Muscle layer of duodenum (tissue), 2 donors: Measurements from ENCODE around the gene IPO9.

Experiments used
- H3K27ac ChIP-seq: one replicate; pipeline ENCODE4 v1.7.0; 2013; ENCODE audit warnings: mild to moderate bottlenecking, low read length
- H3K27me3 ChIP-seq: one replicate; pipeline ENCODE4 v1.7.0; 2013; ENCODE audit warnings: low read depth, mild to moderate bottlenecking, control low read depth, low read length
- H3K36me3 ChIP-seq, 2 donors: one replicate each; pipeline ENCODE4 v1.7.0; 2013; ENCODE audit warnings: low read length in 2 of 2, control low read depth in 1 of 2, mild to moderate bottlenecking in 1 of 2; ENCODE audit not compliant: insufficient read depth in 2 of 2, control insufficient read depth in 1 of 2
- H3K4me1 ChIP-seq, 2 donors: one replicate each; pipeline ENCODE4 v1.7.0; 2013; ENCODE audit warnings: low read length in 2 of 2, mild to moderate bottlenecking in 2 of 2, control low read depth in 1 of 2, moderate library complexity in 1 of 2; ENCODE audit not compliant: insufficient read depth in 2 of 2, control insufficient read depth in 1 of 2
- H3K4me3 ChIP-seq, 2 donors: one replicate each; pipeline ENCODE4 v1.7.0; 2013; ENCODE audit warnings: low read length in 2 of 2, low read depth in 1 of 2, mild to moderate bottlenecking in 1 of 2
- H3K9me3 ChIP-seq, 2 donors: one replicate each; pipeline ENCODE4 v1.7.0; 2013; ENCODE audit warnings: low read length in 2 of 2, control low read depth in 1 of 2, mild to moderate bottlenecking in 1 of 2; ENCODE audit not compliant: control insufficient read depth in 1 of 2
- donor health status: healthy.

The IPO9 gene

DNA sequence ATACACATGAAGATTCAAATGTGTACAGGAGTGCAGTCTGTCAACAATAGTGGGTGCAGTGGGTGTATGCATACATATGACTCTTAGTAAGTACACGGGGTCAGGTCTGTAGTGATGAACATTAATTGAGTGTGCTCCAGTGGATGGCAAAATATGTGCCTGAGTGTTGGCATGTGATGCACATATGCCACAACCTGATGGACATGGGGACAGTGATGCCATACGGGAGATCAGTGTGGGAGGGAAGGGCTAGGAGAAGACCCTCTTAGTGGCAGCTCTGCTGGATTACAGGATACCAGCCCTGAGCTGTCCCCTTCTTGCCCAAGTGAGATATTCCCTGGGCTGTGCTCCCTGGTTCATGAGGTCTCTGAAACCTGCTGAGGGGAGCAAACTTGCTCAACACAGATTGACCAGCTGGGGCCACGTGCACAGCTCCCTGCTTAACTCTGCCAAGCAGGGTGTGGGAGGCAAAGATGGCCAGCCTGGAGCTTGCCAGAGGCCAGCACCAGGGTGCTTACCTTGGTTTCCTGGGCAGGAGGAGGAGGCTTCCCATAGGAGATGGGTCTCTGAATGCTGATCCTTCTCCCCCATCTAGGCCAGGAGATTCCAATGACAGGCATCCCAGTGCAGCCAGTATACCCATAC lies 62.0 kb downstream of the IPO9 start:
- Histone ChIP-seq H3K9me3 (no peaks in the 10 kb centered on the region), H3K27ac (no peak overlapping the region), H3K27me3 (peaks cover 5% of the 10 kb centered on the region), H3K36me3 (peaks cover 0 to 6% of the 10 kb centered on the region in 2 donors), H3K4me1 (peaks cover 0 to 20% of the 10 kb centered on the region in 2 donors), H3K4me3 (no peak overlapping the region)

- Histone ChIP-seq H3K27me3 (peaks cover 5% of the 10 kb centered on the region), H3K36me3 (peaks cover 3 to 6% of the 10 kb centered on the region in 2 donors), H3K9me3 (no peaks in the 10 kb centered on the region), H3K27ac (no peak overlapping the region), H3K4me3 (no peak overlapping the region), H3K4me1 (peaks cover 0 to 26% of the 10 kb centered on the region in 2 donors)
Measured at GRCh38 chr1:201891451-201892045, 62.6 kb downstream of the IPO9 start.

GRCh38 chr1:201892211-201892610 lies 63.3 kb downstream of the IPO9 start:
- no peak overlapping the region for H3K27ac ChIP-seq
- peaks cover 0 to 31% of the 10 kb centered on the region in 2 donors for H3K4me1 ChIP-seq

DNA sequence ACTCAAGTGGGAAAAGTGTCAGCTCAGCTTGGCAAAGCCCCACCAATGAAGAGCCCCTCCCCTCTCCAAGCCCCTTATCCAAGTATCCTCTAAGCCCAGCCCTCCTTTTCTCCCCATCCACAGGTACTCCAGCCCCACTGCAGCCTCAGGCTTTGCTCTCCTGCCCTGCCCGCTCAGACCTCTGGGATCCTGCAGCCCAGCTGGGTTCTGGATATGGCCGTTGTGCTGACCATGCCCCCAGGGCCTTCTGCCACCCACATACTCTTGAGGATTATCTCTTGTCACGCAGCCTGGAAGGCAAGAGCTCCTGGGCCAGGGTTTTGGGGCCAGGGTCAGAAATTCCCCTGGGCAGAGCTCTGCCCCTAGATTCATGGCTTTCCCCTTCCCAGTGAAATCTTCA lies 64.5 kb downstream of the IPO9 start:
- Histone ChIP-seq H3K9me3 (no peaks in the 10 kb centered on the region), H3K4me3 (no peak overlapping the region), H3K36me3 (peaks cover 8 to 18% of the 10 kb centered on the region in 2 donors), H3K4me1 (peaks cover 0 to 32% of the 10 kb centered on the region in 2 donors), H3K27me3 (peaks cover 5% of the 10 kb centered on the region), H3K27ac (no peak overlapping the region)

More at GRCh38 chr1:201892211-201892610, 63.3 kb downstream of the IPO9 start:
- no peak overlapping the region for H3K4me3 ChIP-seq
- no peaks in the 10 kb centered on the region for H3K9me3 ChIP-seq
- peaks cover 6 to 8% of the 10 kb centered on the region in 2 donors for H3K36me3 ChIP-seq
- peaks cover 5% of the 10 kb centered on the region for H3K27me3 ChIP-seq

DNA sequence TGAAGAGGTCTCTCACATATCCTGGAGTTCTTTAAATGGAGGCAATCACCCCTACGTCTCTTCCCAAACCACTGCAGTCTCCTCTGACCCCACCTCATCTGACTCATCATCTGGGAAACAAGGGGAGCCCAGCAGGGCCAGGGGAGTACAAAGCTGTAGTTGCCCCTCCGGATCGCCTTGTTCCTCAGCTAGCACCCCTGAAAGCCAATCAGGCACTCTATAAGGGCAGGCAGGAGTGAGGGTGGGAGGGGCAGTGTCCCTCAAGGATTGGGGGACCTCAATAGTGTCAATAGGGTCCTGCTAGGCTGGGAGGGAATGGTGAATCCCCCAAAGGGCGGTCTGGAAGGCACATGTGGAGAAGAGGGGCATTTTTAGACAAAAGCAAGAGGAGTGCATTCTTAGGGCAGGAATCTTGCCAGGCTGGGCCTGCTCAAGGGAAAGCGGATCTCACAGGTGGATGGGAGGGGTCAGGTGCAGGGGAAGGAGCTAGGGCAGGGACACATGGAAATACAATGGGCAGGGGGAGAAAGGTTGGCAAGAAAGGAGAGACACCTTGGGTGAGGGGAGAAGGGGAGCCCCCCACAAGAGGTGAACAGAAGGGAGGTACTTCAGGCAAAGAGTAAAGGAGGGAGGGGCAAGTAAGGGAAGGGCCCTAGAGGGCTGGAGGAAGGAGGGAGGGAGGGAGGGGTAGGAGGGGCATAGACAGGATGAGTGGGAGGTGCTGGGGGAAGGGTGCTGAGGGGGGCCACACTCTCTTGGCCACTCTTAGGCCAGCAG lies 65.6 kb downstream of the IPO9 start:
- H3K27me3 ChIP-seq: peaks cover 5% of the 10 kb centered on the region
- H3K27ac ChIP-seq: no peak overlapping the region
- peaks cover 0 to 34% of the 10 kb centered on the region in 2 donors for H3K4me1 ChIP-seq
- H3K36me3 ChIP-seq: peaks cover 8 to 25% of the 10 kb centered on the region in 2 donors
- no peaks in the 10 kb centered on the region for H3K9me3 ChIP-seq
- no peak overlapping the region for H3K4me3 ChIP-seq

- Histone ChIP-seq H3K27ac (no peak overlapping the region), H3K9me3 (no peaks in the 10 kb centered on the region), H3K27me3 (peaks cover 5% of the 10 kb centered on the region), H3K4me3 (no peak overlapping the region), H3K4me1 (peaks cover 0 to 37% of the 10 kb centered on the region in 2 donors), H3K36me3 (peaks cover 8 to 26% of the 10 kb centered on the region in 2 donors)
Measured at GRCh38 chr1:201895120-201895665, 66.2 kb downstream of the IPO9 start.

GRCh38 chr1:201895913-201896807 lies 67.2 kb downstream of the IPO9 start:
- H3K27me3 ChIP-seq: no peaks in the 10 kb centered on the region
- H3K9me3 ChIP-seq: no peaks in the 10 kb centered on the region
- H3K36me3 ChIP-seq: peaks cover 8 to 29% of the 10 kb centered on the region in 2 donors
- peak overlapping the region; percentile 84 for H3K27ac ChIP-seq
- peaks cover 0 to 47% of the 10 kb centered on the region in 2 donors for H3K4me1 ChIP-seq
- no peak overlapping the region for H3K4me3 ChIP-seq

DNA sequence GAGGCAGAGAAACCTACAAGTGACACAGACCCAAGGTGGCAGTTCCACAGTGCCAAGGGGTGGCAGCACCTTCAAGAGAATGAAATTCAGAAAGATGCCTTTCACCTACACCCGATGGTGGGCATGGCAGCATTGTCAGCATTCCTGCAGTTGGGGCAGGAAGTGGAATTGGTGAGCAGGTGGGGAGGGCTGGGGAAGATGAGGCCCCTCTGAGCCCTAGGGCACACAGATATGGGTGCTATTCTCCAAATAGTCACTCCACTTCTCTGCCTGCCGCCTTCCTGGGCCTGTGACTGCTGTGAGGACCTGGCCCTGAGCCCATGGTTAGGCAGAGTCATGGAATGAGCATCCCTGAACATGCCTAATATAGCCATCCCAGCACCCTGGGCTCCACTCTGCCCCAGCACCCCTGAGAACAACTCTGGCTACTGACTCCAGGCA lies 68.0 kb downstream of the IPO9 start:
- peaks cover 0 to 48% of the 10 kb centered on the region in 2 donors for H3K4me1 ChIP-seq
- no peak overlapping the region for H3K4me3 ChIP-seq
- peaks cover 8 to 26% of the 10 kb centered on the region in 2 donors for H3K36me3 ChIP-seq
- H3K27ac ChIP-seq: peak overlapping the region; percentile 84
- H3K27me3 ChIP-seq: no peaks in the 10 kb centered on the region
- H3K9me3 ChIP-seq: no peaks in the 10 kb centered on the region

DNA sequence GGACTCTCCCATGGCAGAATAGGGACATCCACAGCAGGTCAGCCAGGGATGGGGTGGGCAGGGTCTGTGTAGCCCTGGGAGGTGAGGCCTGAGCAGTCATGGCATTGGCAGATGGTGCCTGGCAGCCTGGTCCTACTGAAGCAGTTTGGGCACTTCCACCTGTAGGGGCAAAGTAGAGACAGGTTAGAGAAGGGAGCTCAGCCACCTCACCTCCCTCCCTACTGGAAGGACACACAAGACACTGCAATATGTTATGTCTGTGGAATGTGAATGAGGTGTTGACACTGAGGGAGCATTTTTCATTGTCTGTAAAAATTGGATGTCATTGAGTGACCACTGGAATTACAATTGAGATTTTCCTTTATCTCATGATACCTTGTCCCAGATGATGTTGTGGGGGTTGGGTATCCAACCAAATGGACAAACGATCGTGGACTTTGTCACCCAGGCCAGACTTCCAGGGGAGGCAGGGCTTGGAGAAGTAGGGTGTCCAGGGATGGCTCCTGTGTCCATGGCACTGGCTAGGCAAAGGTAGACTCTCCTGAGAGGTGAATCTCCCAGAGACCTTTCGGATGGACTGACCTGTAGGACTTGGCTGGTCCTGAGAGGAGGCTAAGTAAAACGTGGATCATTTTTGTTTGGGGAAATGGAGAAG lies 69.4 kb downstream of the IPO9 start:
- H3K36me3 ChIP-seq: peaks cover 8 to 23% of the 10 kb centered on the region in 2 donors
- H3K27ac ChIP-seq: peak overlapping the region; percentile 24
- no peaks in the 10 kb centered on the region for H3K27me3 ChIP-seq
- no peak overlapping the region for H3K4me3 ChIP-seq
- H3K4me1 ChIP-seq: peaks cover 0 to 52% of the 10 kb centered on the region in 2 donors
- no peaks in the 10 kb centered on the region for H3K9me3 ChIP-seq

- H3K4me1 ChIP-seq: peaks cover 0 to 52% of the 10 kb centered on the region in 2 donors
- H3K27me3 ChIP-seq: no peaks in the 10 kb centered on the region
- peaks cover 8 to 23% of the 10 kb centered on the region in 2 donors for H3K36me3 ChIP-seq
- no peak overlapping the region for H3K4me3 ChIP-seq
- peak overlapping the region; percentile 24 for H3K27ac ChIP-seq
- no peaks in the 10 kb centered on the region for H3K9me3 ChIP-seq
Measured at GRCh38 chr1:201898992-201899391, 70.0 kb downstream of the IPO9 start.
